Chondrocyte (in vitro differentiated cells): ENCODE data around the gene OR4E1. TPM values are rescaled to one million over a fixed set of nuclear protein-coding genes. Genes with fewer than 3 reads are reported as not detected.
"Not testable (repeated sequence)": the region's sequence is repeated elsewhere in the genome, so short reads cannot be mapped to it uniquely, and the experiment has no call there.

ENCODE experiments used
- DNase-seq: peaks from one replicate; pipeline ENCODE4 v3.0.0; 2021; ENCODE audit warnings: mixed read lengths, low spot score
- H3K27ac Mint-ChIP-seq: one replicate; pipeline ENCODE4 v1.8.0; 2021; ENCODE audit warnings: mild to moderate bottlenecking, moderate library complexity, mixed read lengths; ENCODE audit not compliant: unreplicated experiment
- H3K27me3 Mint-ChIP-seq: 2 replicates; pipeline ENCODE4 v1.8.0; 2021; ENCODE audit warnings: low read depth, mixed read lengths
- H3K36me3 Mint-ChIP-seq: 2 replicates; pipeline ENCODE4 v1.8.0; 2021; ENCODE audit warnings: low read depth, mixed read lengths
- H3K4me1 Mint-ChIP-seq: 2 replicates; pipeline ENCODE4 v1.8.0; 2021; ENCODE audit warnings: low read depth, mild to moderate bottlenecking, mixed read lengths
- H3K4me3 Mint-ChIP-seq: one replicate; pipeline ENCODE4 v1.8.0; 2021; ENCODE audit warnings: mild to moderate bottlenecking, moderate library complexity, mixed read lengths; ENCODE audit not compliant: unreplicated experiment
- H3K9me3 Mint-ChIP-seq: 2 replicates; pipeline ENCODE4 v1.8.0; 2021; ENCODE audit warnings: low read depth, mixed read lengths
- total RNA-seq: library from RNA; stranded (reverse); gene quantifications from 3 replicates; pipeline ENCODE4 v1.2.1, GENCODE V29; 2021
- TF ChIP-seq, protein P1 (sequence below): fragments of 200-600 bp; sonication (generic); IDR thresholded peaks from 2 replicates; pipeline ENCODE4 v1.5.0; 2021; ENCODE audit warnings: antibody characterized with exemption, mild to moderate bottlenecking, moderate library complexity

OR4E1 gene
- total RNA-seq, 1 donor from 2014 or later: not detected

GRCh38 chr14:21711360-21711961 lies 37.8 kb upstream of the OR4E1 start:
- TF ChIP-seq, protein P1, sequence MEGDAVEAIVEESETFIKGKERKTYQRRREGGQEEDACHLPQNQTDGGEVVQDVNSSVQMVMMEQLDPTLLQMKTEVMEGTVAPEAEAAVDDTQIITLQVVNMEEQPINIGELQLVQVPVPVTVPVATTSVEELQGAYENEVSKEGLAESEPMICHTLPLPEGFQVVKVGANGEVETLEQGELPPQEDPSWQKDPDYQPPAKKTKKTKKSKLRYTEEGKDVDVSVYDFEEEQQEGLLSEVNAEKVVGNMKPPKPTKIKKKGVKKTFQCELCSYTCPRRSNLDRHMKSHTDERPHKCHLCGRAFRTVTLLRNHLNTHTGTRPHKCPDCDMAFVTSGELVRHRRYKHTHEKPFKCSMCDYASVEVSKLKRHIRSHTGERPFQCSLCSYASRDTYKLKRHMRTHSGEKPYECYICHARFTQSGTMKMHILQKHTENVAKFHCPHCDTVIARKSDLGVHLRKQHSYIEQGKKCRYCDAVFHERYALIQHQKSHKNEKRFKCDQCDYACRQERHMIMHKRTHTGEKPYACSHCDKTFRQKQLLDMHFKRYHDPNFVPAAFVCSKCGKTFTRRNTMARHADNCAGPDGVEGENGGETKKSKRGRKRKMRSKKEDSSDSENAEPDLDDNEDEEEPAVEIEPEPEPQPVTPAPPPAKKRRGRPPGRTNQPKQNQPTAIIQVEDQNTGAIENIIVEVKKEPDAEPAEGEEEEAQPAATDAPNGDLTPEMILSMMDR: peak; percentile 84
- no peaks in the 10 kb centered on the region for H3K36me3 Mint-ChIP-seq
- no peak overlapping the region for H3K27ac Mint-ChIP-seq
- peaks cover 23% of the 10 kb centered on the region for H3K27me3 Mint-ChIP-seq
- no peaks in the 10 kb centered on the region for H3K4me1 Mint-ChIP-seq
- peaks cover 14% of the 10 kb centered on the region for H3K9me3 Mint-ChIP-seq
- no peak for DNase-seq
- H3K4me3 Mint-ChIP-seq: no peak overlapping the region

DNA sequence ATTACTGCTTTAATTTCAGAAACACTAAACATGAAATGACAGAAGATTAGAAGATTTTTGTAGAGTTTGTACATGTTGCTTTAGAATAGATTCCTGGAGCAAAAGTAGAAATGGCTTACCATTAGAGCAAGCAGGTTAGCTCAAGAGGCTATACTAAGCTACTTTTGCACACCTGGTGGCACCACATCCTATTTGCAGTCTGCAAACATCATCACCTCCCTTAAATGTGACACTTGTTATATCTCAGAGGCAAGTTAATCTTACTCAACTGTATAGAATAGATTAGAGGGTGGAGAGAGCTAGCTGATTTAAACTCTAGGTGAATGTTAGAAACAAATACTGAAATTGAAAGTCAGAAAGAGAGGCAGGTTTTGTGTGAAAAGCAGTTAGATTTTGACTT lies 30.7 kb upstream of the OR4E1 start:
- Mint-ChIP-seq H3K4me3 (no peak overlapping the region), H3K4me1 (no peaks in the 10 kb centered on the region), H3K27ac (no peak overlapping the region), H3K9me3 (peaks cover 23% of the 10 kb centered on the region), H3K27me3 (peaks cover 20% of the 10 kb centered on the region), H3K36me3 (no peaks in the 10 kb centered on the region)
- no peak for DNase-seq
- TF ChIP-seq, protein P1: no peak

DNA sequence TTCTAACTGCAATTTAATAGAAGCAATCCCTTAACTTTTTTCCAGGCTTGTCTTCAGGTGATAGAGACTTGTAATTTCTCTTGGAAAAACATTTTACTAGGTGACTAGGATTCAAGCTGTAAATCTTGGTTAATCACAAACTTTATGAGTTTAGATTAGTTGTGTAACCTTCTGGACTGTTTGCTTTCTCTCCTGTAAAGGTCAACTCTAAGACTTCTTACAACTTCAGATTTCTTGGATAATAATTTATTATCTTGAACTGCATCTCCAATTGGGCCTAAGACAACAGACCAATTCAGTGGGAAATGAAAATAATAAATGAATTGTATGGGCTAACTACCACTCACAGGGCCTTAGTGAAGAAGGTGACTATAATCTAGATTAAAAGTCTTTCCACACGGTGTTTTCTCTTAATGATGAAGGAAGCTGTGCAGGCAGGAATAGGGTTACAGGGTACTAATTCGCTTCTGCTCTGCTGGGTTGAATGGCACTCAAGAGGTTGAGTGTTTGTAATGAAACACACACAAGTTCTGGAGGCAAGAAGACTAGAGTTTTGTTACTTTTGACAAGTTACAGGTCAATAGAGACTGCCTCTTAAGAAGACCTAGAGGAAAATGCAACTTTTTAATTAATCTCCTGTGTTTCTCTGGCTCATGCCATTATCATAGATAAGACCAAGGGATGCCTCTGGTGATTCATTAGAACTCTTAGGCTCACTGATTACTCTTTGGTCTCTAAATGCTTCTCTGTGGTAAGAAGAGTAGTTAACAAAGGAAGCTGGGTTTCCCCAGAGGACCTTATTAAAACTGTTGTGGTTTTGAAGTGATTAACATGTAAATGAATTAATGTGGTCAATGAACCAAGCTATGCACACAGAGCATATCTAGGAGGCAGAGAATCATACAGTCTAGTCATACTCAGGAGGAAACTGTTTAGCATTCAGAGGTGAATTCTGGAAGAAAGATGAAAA lies 30.0 kb upstream of the OR4E1 start:
- H3K4me3 Mint-ChIP-seq: no peak overlapping the region
- no peaks in the 10 kb centered on the region for H3K36me3 Mint-ChIP-seq
- TF ChIP-seq, protein P1: no peak
- H3K27ac Mint-ChIP-seq: no peak overlapping the region
- no peaks in the 10 kb centered on the region for H3K4me1 Mint-ChIP-seq
- peaks cover 19% of the 10 kb centered on the region for H3K9me3 Mint-ChIP-seq
- H3K27me3 Mint-ChIP-seq: peaks cover 16% of the 10 kb centered on the region
- DNase-seq: no peak

DNA sequence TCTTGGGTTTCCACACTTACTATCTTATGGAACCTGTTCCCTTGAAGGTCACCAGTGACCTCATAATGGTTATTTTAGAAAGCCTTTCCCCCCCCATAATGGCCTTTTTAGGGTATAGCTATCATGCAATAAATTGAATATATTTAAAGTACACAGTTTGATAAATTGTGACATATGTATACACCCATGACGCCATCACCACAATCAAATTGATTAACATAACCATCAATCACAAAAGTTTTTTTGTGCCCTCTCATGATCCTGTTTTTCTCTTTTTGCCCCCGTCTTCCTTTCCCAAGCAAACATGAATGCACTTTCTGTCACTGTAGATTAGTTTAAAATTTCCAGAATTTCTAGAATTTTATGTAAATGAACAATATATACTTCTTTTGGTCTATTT lies 28.7 kb upstream of the OR4E1 start:
- TF ChIP-seq, protein P1: no peak
- Mint-ChIP-seq H3K4me1 (no peaks in the 10 kb centered on the region), H3K9me3 (peaks cover 16% of the 10 kb centered on the region), H3K4me3 (no peak overlapping the region), H3K36me3 (no peaks in the 10 kb centered on the region), H3K27me3 (peaks cover 16% of the 10 kb centered on the region), H3K27ac (no peak overlapping the region)
- no peak for DNase-seq

GRCh38 chr14:21699551-21699950 lies 25.9 kb upstream of the OR4E1 start:
- H3K4me1 Mint-ChIP-seq: no peaks in the 10 kb centered on the region
- H3K9me3 Mint-ChIP-seq: peaks cover 7% of the 10 kb centered on the region

GRCh38 chr14:21698538-21698937 lies 24.9 kb upstream of the OR4E1 start:
- H3K27ac Mint-ChIP-seq, H3K4me1 Mint-ChIP-seq, H3K9me3 Mint-ChIP-seq, DNase-seq, H3K4me3 Mint-ChIP-seq, H3K36me3 Mint-ChIP-seq: not testable (repeated sequence)
- peaks cover 11% of the 10 kb centered on the region for H3K27me3 Mint-ChIP-seq

More at GRCh38 chr14:21699551-21699950, 25.9 kb upstream of the OR4E1 start:
- DNase-seq: no peak
- H3K27me3 Mint-ChIP-seq: peaks cover 9% of the 10 kb centered on the region
- no peaks in the 10 kb centered on the region for H3K36me3 Mint-ChIP-seq
- no peak overlapping the region for H3K27ac Mint-ChIP-seq
- TF ChIP-seq, protein P1: no peak
- H3K4me3 Mint-ChIP-seq: no peak overlapping the region

- H3K4me1 Mint-ChIP-seq, H3K36me3 Mint-ChIP-seq, H3K9me3 Mint-ChIP-seq, H3K27ac Mint-ChIP-seq, H3K4me3 Mint-ChIP-seq, H3K27me3 Mint-ChIP-seq: not testable (repeated sequence)
- DNase-seq: peak; percentile 88
These were observed 24.0 kb upstream of the OR4E1 start for GRCh38 chr14:21697662-21698061.
